DND-41 (cell line): ENCODE results near the gene CRIP3.

Experiments
- EZH2 ChIP-seq: IDR thresholded peaks from 3 replicates; pipeline ENCODE4 v1.6.1; 2012; ENCODE audit warnings: borderline replicate concordance, low read depth, mild to moderate bottlenecking, moderate library complexity, low read length, inconsistent platforms; ENCODE audit not compliant: severe bottlenecking
- TF ChIP-seq, protein P1 (sequence below): IDR thresholded peaks from 2 replicates; pipeline ENCODE4 v1.5.1; 2012; ENCODE audit warnings: borderline replicate concordance, low read length, moderate library complexity, mild to moderate bottlenecking; ENCODE audit not compliant: poor library complexity, severe bottlenecking; ENCODE audit errors: extremely low read depth

DNA sequence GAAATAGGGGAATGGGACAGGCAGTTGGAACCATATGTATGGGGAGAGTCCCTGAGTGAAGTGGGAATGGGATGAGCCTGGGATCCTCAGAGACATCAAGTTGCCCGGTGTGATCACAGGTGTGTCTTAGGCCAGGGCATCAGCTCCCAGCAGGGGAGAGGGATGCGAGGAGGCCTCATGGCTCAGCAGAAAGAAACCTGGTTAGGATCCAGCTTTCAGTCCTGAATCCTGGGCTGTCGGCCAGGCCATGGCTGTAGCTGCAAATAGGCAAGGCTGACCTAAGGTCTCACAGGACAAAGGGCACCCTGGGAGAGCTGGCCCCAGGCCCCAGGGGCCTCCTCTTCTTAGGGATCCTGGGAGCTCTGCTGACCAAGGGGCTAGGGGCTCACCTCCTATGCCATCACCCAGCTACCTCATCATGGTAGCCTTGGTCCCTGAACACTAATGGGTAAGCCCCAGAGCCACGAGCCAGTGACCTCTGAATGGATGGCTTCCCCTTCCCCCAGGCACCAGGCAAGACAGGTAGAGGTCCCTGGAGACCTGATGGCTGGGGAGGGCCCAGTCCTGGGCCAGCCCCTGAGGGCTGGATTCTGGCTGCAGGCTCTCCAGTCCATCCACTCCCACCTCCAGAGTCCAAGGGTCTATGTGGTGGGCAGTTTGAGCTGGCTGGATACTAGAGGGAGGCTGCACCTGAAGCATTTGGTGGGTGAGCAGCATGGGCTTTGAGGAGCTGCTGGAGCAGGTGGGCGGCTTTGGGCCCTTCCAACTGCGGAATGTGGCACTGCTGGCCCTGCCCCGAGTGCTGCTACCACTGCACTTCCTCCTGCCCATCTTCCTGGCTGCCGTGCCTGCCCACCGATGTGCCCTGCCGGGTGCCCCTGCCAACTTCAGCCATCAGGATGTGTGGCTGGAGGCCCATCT is 10.7 kb downstream of the CRIP3 start, which contains the start of gene SLC22A7:
- TF ChIP-seq, protein P1, sequence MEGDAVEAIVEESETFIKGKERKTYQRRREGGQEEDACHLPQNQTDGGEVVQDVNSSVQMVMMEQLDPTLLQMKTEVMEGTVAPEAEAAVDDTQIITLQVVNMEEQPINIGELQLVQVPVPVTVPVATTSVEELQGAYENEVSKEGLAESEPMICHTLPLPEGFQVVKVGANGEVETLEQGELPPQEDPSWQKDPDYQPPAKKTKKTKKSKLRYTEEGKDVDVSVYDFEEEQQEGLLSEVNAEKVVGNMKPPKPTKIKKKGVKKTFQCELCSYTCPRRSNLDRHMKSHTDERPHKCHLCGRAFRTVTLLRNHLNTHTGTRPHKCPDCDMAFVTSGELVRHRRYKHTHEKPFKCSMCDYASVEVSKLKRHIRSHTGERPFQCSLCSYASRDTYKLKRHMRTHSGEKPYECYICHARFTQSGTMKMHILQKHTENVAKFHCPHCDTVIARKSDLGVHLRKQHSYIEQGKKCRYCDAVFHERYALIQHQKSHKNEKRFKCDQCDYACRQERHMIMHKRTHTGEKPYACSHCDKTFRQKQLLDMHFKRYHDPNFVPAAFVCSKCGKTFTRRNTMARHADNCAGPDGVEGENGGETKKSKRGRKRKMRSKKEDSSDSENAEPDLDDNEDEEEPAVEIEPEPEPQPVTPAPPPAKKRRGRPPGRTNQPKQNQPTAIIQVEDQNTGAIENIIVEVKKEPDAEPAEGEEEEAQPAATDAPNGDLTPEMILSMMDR, result no peak
- no peak for TF ChIP-seq EZH2
